ENCODE results near the gene KSR2. TPM values are rescaled to one million over a fixed set of nuclear protein-coding genes. Genes with fewer than 3 reads are reported as not detected.

Gene KSR2
- total RNA-seq, 1 donor, result under 0.01 TPM

DNA sequence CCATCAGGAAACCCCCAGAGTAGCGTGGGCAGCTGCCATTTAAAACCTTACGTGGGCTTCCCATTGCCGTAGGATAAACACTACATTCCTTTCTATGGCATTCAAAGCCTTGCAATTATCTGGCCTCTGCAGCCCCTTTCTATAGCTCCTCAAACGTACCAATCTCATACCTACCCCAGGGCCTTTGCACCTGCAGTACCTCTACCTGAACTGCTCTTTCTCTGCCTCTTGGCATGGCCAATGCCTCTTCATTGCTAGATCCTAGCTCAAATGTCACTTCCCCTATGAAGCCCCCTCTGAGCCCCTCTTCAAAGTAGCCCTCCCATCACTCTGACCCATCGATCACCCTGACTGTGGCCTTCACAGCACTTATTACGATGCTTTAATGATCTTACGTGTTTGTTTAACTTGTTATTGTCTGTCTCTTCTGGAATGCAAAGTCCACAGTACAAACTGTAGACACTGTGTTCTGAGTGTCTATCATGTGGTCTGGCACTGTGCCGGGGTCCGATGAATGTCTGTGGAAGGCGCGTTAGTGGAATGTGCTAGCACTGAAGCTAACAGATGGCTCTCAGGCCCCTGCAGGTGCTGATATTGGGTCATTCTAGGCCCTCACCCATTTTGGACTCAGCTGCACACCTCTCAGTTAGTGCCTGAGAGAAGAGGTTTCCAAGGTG, 450.1 kb downstream of the KSR2 start:
- no peak for DNase-seq (ENCODE audit: low read depth)

GRCh38 chr12:117517219-117517739, 451.5 kb downstream of the KSR2 start:
- no peak for TF ChIP-seq CTCF (IDR thresholded peaks at IDR 0.05; ENCODE audit: insufficient read depth, low read length)
- DNase-seq (ENCODE audit: low read depth), result no peak
- H3K4me3 ChIP-seq (ENCODE audit: low read depth, low read length), result no peak overlapping the region

More for the DNA sequence above, 450.1 kb downstream of the KSR2 start:
- TF ChIP-seq CTCF (IDR thresholded peaks at IDR 0.05; ENCODE audit: insufficient read depth, low read length), result no peak
- no peak overlapping the region for H3K4me3 ChIP-seq (ENCODE audit: low read depth, low read length)

DNA sequence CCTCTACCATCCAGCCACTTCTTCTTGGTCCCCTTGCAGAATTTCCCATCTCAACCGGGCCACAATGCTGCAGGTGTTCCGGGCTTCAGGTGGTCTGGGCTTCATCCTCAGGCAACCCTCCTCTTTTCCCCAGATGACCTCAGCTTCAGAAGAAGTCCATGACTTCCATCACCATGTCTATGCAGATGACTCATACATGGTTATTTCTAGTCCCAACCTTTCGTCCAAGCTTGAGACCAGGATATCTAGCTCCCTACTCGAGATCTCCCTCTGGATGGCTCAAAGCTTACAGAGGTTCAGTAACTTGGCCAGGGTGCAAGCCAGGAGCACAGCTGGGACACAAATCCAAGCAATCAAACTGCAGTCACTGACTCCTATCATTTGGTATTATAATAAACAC, 452.8 kb downstream of the KSR2 start:
- TF ChIP-seq CTCF (IDR thresholded peaks at IDR 0.05; ENCODE audit: insufficient read depth, low read length), result no peak
- no peak for DNase-seq (ENCODE audit: low read depth)
- no peak overlapping the region for H3K4me3 ChIP-seq (ENCODE audit: low read depth, low read length)

GRCh38 chr12:117514016-117514415, 454.8 kb downstream of the KSR2 start:
- TF ChIP-seq CTCF (IDR thresholded peaks at IDR 0.05; ENCODE audit: insufficient read depth, low read length), result no peak
- H3K4me3 ChIP-seq (ENCODE audit: low read depth, low read length), result no peak overlapping the region
- no peak for DNase-seq (ENCODE audit: low read depth)

- no peak for TF ChIP-seq CTCF (IDR thresholded peaks at IDR 0.05; ENCODE audit: insufficient read depth, low read length)
- no peak overlapping the region for H3K4me3 ChIP-seq (ENCODE audit: low read depth, low read length)
- DNase-seq (ENCODE audit: low read depth), result no peak
Observed at GRCh38 chr12:117513353-117513752, 455.4 kb downstream of the KSR2 start.

DNA sequence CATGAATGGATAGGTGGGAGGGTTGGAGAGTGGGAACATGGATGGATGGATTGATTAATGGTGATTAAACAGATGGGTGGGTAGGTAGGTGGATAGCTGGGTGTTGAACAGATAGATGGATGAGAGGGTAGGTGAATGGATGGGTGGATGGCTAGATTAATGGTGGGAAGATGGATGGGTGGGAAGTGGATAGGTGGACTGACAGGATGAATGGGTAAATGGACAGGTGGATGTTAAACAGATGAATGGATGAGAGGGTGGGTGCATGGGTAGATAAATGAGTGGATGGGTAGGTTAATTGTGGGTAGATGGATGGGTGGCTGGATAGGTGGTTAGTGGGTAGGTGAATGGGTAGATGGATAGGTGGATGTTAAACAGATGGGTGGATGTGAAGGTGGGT, 460.3 kb downstream of the KSR2 start:
- DNase-seq (ENCODE audit: low read depth), result no peak
- no peak overlapping the region for H3K4me3 ChIP-seq (ENCODE audit: low read depth, low read length)
- no peak for TF ChIP-seq CTCF (IDR thresholded peaks at IDR 0.05; ENCODE audit: insufficient read depth, low read length)

- H3K4me3 ChIP-seq (ENCODE audit: low read depth, low read length), result no peak overlapping the region
Observed at GRCh38 chr12:117507548-117507947, 461.2 kb downstream of the KSR2 start.

More at GRCh38 chr12:117507548-117507947, 461.2 kb downstream of the KSR2 start:
- no peak for DNase-seq (ENCODE audit: low read depth)
- no peak for TF ChIP-seq CTCF (IDR thresholded peaks at IDR 0.05; ENCODE audit: insufficient read depth, low read length)
